Ovary (tissue), 3 donors: Measurements from ENCODE around the gene CRYBG1.

Experiments
- POLR2A ChIP-seq: fragments of 450-650 bp; IDR thresholded peaks from one replicate; pipeline ENCODE4 v1.6.1; 2017; ENCODE audit warnings: antibody characterized with exemption, mild to moderate bottlenecking, moderate library complexity
- TF ChIP-seq, protein P1 (sequence below), 3 donors: fragments of 450-650 bp in 2 of 3; fragments of 200-600 bp in 1 of 3; IDR thresholded peaks; one replicate each; pipeline versions ENCODE4 v1.5.1 to v1.8.0; 2016 to 2022; ENCODE audit warnings: antibody characterized with exemption in 3 of 3, mild to moderate bottlenecking in 1 of 3
- donor health status: DM: no; HTN: no; CAD: no.

DNA sequence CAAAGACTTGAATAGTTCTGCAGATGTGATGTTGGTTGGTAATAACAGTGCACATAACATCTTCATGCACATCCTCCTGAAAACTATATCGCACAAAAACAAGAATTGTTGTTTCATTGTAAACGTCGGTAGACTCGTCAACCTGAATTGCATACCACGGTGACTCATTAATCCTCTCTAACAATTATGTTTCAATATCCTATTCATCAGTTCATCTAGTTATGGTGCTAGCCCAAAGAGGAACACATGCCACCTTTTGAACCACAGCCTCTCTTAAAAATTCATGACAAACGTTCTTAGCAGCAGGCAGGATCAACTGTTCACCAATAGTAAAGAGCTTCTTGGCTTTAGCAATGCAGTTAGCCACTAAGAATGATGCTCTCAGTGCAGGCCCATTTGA lies 25.0 kb downstream of the CRYBG1 start:
- TF ChIP-seq, protein P1, sequence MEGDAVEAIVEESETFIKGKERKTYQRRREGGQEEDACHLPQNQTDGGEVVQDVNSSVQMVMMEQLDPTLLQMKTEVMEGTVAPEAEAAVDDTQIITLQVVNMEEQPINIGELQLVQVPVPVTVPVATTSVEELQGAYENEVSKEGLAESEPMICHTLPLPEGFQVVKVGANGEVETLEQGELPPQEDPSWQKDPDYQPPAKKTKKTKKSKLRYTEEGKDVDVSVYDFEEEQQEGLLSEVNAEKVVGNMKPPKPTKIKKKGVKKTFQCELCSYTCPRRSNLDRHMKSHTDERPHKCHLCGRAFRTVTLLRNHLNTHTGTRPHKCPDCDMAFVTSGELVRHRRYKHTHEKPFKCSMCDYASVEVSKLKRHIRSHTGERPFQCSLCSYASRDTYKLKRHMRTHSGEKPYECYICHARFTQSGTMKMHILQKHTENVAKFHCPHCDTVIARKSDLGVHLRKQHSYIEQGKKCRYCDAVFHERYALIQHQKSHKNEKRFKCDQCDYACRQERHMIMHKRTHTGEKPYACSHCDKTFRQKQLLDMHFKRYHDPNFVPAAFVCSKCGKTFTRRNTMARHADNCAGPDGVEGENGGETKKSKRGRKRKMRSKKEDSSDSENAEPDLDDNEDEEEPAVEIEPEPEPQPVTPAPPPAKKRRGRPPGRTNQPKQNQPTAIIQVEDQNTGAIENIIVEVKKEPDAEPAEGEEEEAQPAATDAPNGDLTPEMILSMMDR (IDR thresholded peaks at IDR 0.05): no peak
- no peak for TF ChIP-seq POLR2A
